ENCODE results near the gene YLPM1.
"Not testable (repeated sequence)": the region's sequence is repeated elsewhere in the genome, so short reads cannot be mapped to it uniquely, and the experiment has no call there.

The YLPM1 gene

GRCh38 chr14:74762917-74763802 is at the start of gene YLPM1:
TSS of gene YLPM1 (plus strand) at chr14:74763316. CDS start at chr14:74763490, 174 bp downstream.
- peak; percentile 87 for DNase-seq (ENCODE audit: low read depth, low spot score)

GRCh38 chr14:74713395-74713735 is 49.8 kb upstream of the YLPM1 start:
- no peak for DNase-seq (ENCODE audit: low read depth, low spot score)

GRCh38 chr14:74720526-74720925 is 42.6 kb upstream of the YLPM1 start:
- no peak for DNase-seq (ENCODE audit: low read depth, low spot score)

GRCh38 chr14:74723134-74723533 is 40.0 kb upstream of the YLPM1 start:
- no peak for DNase-seq (ENCODE audit: low read depth, low spot score)

- no peak for DNase-seq (ENCODE audit: low read depth, low spot score)
Measured at GRCh38 chr14:74732387-74732786, 30.7 kb upstream of the YLPM1 start.

- DNase-seq (ENCODE audit: low read depth, low spot score), result no peak
Measured at GRCh38 chr14:74733221-74733620, 29.9 kb upstream of the YLPM1 start.

- DNase-seq (ENCODE audit: low read depth, low spot score), result no peak
Measured at GRCh38 chr14:74735125-74735524, 28.0 kb upstream of the YLPM1 start.

- DNase-seq (ENCODE audit: low read depth, low spot score), result no peak
Measured at GRCh38 chr14:74737753-74738325, 25.3 kb upstream of the YLPM1 start.

GRCh38 chr14:74739293-74740030 is 23.7 kb upstream of the YLPM1 start:
- DNase-seq (ENCODE audit: low read depth, low spot score), result no peak

GRCh38 chr14:74747237-74747636 is 15.9 kb upstream of the YLPM1 start:
- DNase-seq (ENCODE audit: low read depth, low spot score), result no peak

GRCh38 chr14:74754157-74754556 is 9.0 kb upstream of the YLPM1 start:
- no peak for DNase-seq (ENCODE audit: low read depth, low spot score)

GRCh38 chr14:74754899-74755298 is 8.2 kb upstream of the YLPM1 start:
- DNase-seq (ENCODE audit: low read depth, low spot score), result no peak

- DNase-seq (ENCODE audit: low read depth, low spot score), result no peak
Measured at GRCh38 chr14:74756326-74756725, 6.8 kb upstream of the YLPM1 start.

- not testable (repeated sequence) for DNase-seq (ENCODE audit: low read depth, low spot score)
Measured at GRCh38 chr14:74758505-74758904, 4.6 kb upstream of the YLPM1 start.

- DNase-seq (ENCODE audit: low read depth, low spot score), result no peak
Measured at GRCh38 chr14:74763803-74764531, 851 bp downstream of the YLPM1 start.

GRCh38 chr14:74765721-74766120 is 2.6 kb downstream of the YLPM1 start:
- DNase-seq (ENCODE audit: low read depth, low spot score), result no peak

- DNase-seq (ENCODE audit: low read depth, low spot score), result no peak
Measured at GRCh38 chr14:74771399-74771798, 8.3 kb downstream of the YLPM1 start.

GRCh38 chr14:74784634-74785033 is 21.5 kb downstream of the YLPM1 start:
- DNase-seq (ENCODE audit: low read depth, low spot score), result no peak

- no peak for DNase-seq (ENCODE audit: low read depth, low spot score)
Measured at GRCh38 chr14:74785056-74785613, 22.0 kb downstream of the YLPM1 start.

GRCh38 chr14:74786796-74787315 is 23.7 kb downstream of the YLPM1 start:
- no peak for DNase-seq (ENCODE audit: low read depth, low spot score)

Measured in activated CD4-positive, CD25-positive, alpha-beta regulatory T cell treated with anti-CD3 and anti-CD28 coated beads, Interleukin-2, amount 50 U/mL, for 16 hours (primary cell).